SK-N-SH (cell line): ENCODE measurements around the gene RHOU.

Experiments
- CTCF ChIP-seq: fragments of 200-600 bp; sonication (generic); IDR thresholded peaks from 2 replicates; pipeline ENCODE4 v1.6.1; 2017; ENCODE audit warnings: antibody characterized with exemption, mild to moderate bottlenecking, moderate library complexity
- ELF1 ChIP-seq: IDR thresholded peaks from 2 replicates; pipeline ENCODE4 v1.4.0; 2012
- EP300 ChIP-seq, 2 experiments: IDR thresholded peaks; 2 replicates each; pipeline versions ENCODE4 v1.4.0 to v1.6.1; 2012; ENCODE audit warnings: borderline replicate concordance in 1 of 2, low read depth in 1 of 2, low read length in 1 of 2
- GATA2 ChIP-seq: sonication (generic); formaldehyde crosslinking; IDR thresholded peaks from 2 replicates; pipeline ENCODE4 v1.5.0; 2020; ENCODE audit warnings: mild to moderate bottlenecking, missing genetic modification reagents
- RAD21 ChIP-seq: IDR thresholded peaks from 2 replicates; pipeline ENCODE4 v1.6.1; 2012; ENCODE audit warnings: mild to moderate bottlenecking, low read length
- SMC3 ChIP-seq: IDR thresholded peaks from 2 replicates; pipeline ENCODE4 v1.6.1; 2012; ENCODE audit warnings: low read depth, low read length, improper control_type of control experiment

GRCh38 chr1:228755800-228756199 lies 20.5 kb downstream of the RHOU start:
- no peak for TF ChIP-seq SMC3
- TF ChIP-seq CTCF, result no peak
- TF ChIP-seq EP300 (IDR thresholded peaks at IDR 0.05; ENCODE audit: borderline replicate concordance in 1 of 2, low read depth in 1 of 2, low read length in 1 of 2), result no peak
- no peak for TF ChIP-seq ELF1
- no peak for TF ChIP-seq RAD21
- TF ChIP-seq GATA2, result no peak
